HG03432 (cell line): ENCODE results near the gene HOXC6.

Experiments used
- ATAC-seq: cut with Tn5 transposase; IDR thresholded peaks from one replicate; pipeline ENCODE4 v1.9.1; 2021; ENCODE audit warnings: mild to moderate bottlenecking, moderate library complexity; ENCODE audit not compliant: unreplicated experiment

HOXC6 gene

GRCh38 chr12:54025499-54026405 lies 2.5 kb upstream of the HOXC6 start:
- ATAC-seq: no peak

- no peak for ATAC-seq
These were observed 1.4 kb upstream of the HOXC6 start for GRCh38 chr12:54026640-54027441.

GRCh38 chr12:54027442-54027786 lies 826 bp upstream of the HOXC6 start:
- no peak for ATAC-seq

- no peak for ATAC-seq
These were observed 1.5 kb downstream of the HOXC6 start for GRCh38 chr12:54029529-54030441.

GRCh38 chr12:54030442-54030801 lies 2.2 kb downstream of the HOXC6 start:
- no peak for ATAC-seq

- ATAC-seq: no peak
These were observed 2.7 kb downstream of the HOXC6 start for GRCh38 chr12:54030889-54031471.

- no peak for ATAC-seq
These were observed 3.2 kb downstream of the HOXC6 start for GRCh38 chr12:54031480-54031879.

- ATAC-seq: no peak
These were observed 3.9 kb downstream of the HOXC6 start for GRCh38 chr12:54032086-54032619.

- no peak for ATAC-seq
These were observed 4.4 kb downstream of the HOXC6 start, which contains the start of gene HOXC5 for GRCh38 chr12:54032627-54033100. Gene HOXC5, plus strand, starts transcription at chr12:54033050. Its CDS starts 73 bp downstream, at chr12:54033123.

- no peak for ATAC-seq
These were observed 5.1 kb downstream of the HOXC6 start for GRCh38 chr12:54033106-54033979.

GRCh38 chr12:54033980-54034784 lies 5.9 kb downstream of the HOXC6 start:
- ATAC-seq: no peak

- ATAC-seq: no peak
These were observed 6.6 kb downstream of the HOXC6 start for GRCh38 chr12:54034785-54035310.

- ATAC-seq: no peak
These were observed 7.5 kb downstream of the HOXC6 start for GRCh38 chr12:54035568-54036264.

GRCh38 chr12:54036620-54037359 lies 8.6 kb downstream of the HOXC6 start:
- ATAC-seq: peak; percentile 71

- ATAC-seq: no peak
These were observed 9.4 kb downstream of the HOXC6 start for GRCh38 chr12:54037360-54038283.
